GM10266 (cell line): ENCODE measurements around the gene GYG2.

ENCODE experiments used
- DNase-seq: peaks from one replicate; pipeline ENCODE4 v3.0.0; 2012; ENCODE audit errors: extremely low spot score
- CTCF ChIP-seq: IDR thresholded peaks from 2 replicates; pipeline ENCODE4 v1.5.1; 2012; ENCODE audit warnings: mild to moderate bottlenecking, low read depth; ENCODE audit not compliant: control insufficient read depth, insufficient read depth; ENCODE audit errors: missing control alignments

Gene GYG2

GRCh38 chrX:2903366-2903765, 74.6 kb downstream of the GYG2 start:
- no peak for DNase-seq
- TF ChIP-seq CTCF: no peak

GRCh38 chrX:2907295-2907694, 78.6 kb downstream of the GYG2 start:
- no peak for DNase-seq
- no peak for TF ChIP-seq CTCF

GRCh38 chrX:2908125-2908685, 79.5 kb downstream of the GYG2 start:
- TF ChIP-seq CTCF: no peak
- no peak for DNase-seq

- DNase-seq: no peak
- no peak for TF ChIP-seq CTCF
These were observed 81.4 kb downstream of the GYG2 start for GRCh38 chrX:2910109-2910508.

- TF ChIP-seq CTCF: no peak
- no peak for DNase-seq
These were observed 84.4 kb downstream of the GYG2 start for GRCh38 chrX:2913118-2913517.

- DNase-seq: no peak
- no peak for TF ChIP-seq CTCF
These were observed 89.0 kb downstream of the GYG2 start for GRCh38 chrX:2917767-2918166.

GRCh38 chrX:2921193-2921592, 92.5 kb downstream of the GYG2 start:
- DNase-seq: no peak
- TF ChIP-seq CTCF: no peak

GRCh38 chrX:2921750-2922149, 93.0 kb downstream of the GYG2 start:
- TF ChIP-seq CTCF: no peak
- no peak for DNase-seq
